ENCODE data around the gene TMEM131L. TPM values are rescaled to one million over a fixed set of nuclear protein-coding genes. Genes with fewer than 3 reads are reported as not detected.

TMEM131L gene
- polyA plus RNA-seq, 1 experiment: 6.0 TPM

GRCh38 chr4:153573881-153574802 lies 108.0 kb downstream of the TMEM131L start:
- H3K27me3 ChIP-seq (ENCODE audit: control insufficient read depth, insufficient read depth, low read length): no peaks in the 10 kb centered on the region
- H3K36me3 ChIP-seq (ENCODE audit: control insufficient read depth, insufficient read depth, low read length): no peaks in the 10 kb centered on the region
- no peak overlapping the region for H3K4me3 ChIP-seq (ENCODE audit: low read depth, low read length)
- POLR2A ChIA-PET: interaction anchor here (0.5 to 0.9 kb wide), 3 partner anchors 43 to 229 kb away, joined by 3 read pairs; no protein-coding TSS in a partner anchor
- TF ChIP-seq, protein P1, sequence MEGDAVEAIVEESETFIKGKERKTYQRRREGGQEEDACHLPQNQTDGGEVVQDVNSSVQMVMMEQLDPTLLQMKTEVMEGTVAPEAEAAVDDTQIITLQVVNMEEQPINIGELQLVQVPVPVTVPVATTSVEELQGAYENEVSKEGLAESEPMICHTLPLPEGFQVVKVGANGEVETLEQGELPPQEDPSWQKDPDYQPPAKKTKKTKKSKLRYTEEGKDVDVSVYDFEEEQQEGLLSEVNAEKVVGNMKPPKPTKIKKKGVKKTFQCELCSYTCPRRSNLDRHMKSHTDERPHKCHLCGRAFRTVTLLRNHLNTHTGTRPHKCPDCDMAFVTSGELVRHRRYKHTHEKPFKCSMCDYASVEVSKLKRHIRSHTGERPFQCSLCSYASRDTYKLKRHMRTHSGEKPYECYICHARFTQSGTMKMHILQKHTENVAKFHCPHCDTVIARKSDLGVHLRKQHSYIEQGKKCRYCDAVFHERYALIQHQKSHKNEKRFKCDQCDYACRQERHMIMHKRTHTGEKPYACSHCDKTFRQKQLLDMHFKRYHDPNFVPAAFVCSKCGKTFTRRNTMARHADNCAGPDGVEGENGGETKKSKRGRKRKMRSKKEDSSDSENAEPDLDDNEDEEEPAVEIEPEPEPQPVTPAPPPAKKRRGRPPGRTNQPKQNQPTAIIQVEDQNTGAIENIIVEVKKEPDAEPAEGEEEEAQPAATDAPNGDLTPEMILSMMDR (IDR thresholded peaks at IDR 0.05; ENCODE audit: insufficient read depth, low read depth, low read length): peak; percentile 74
- CTCF ChIA-PET: interaction anchor here (0.5 to 6.2 kb wide), 22 partner anchors 10 to 683 kb away, joined by 3 to 93 read pairs (median 4); partner anchors contain the start of genes MND1 and TMEM131L
- DNase-seq (ENCODE audit: low read depth): peak; percentile 30

DNA sequence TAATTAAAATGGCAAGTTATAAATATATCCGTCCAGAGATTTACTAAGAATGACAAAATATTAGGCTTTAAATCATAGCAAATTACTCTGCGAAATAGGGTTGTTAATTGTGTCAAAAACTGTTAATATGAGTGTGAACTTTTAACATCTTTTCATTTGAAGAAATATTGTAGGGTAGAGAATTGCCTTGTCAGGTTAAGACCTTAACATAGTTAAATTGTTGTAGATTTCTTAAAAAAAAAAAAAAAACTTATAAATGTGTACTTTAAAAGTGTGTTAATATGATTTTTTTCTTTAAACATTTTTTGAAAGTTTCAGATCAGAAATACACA lies 110.2 kb downstream of the TMEM131L start:
- H3K27me3 ChIP-seq (ENCODE audit: control insufficient read depth, insufficient read depth, low read length): no peaks in the 10 kb centered on the region
- POLR2A ChIA-PET: no interaction called here

DNA sequence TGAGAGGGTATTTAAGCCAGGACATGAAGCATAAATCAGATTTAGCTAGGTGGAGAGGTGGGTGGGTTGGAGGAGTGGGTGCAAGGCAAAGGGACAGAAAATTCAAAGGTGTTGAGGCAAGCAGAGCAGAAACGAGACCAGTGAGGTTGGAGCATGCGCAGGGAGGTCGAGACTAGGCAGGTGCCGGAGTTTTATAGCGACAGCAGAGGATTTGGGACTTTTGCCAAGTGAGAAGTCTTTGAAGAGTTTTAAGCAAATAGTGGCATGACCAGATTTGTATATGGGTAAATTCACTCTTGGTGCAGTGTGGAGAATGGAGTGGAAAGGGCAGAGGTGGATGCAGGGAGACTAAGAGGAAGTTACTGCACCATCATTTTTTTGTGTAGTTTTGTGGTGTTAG lies 110.9 kb downstream of the TMEM131L start:
- Histone ChIP-seq H3K36me3 (ENCODE audit: control insufficient read depth, insufficient read depth, low read length) (no peaks in the 10 kb centered on the region), H3K27me3 (ENCODE audit: control insufficient read depth, insufficient read depth, low read length) (no peaks in the 10 kb centered on the region), H3K4me3 (ENCODE audit: low read depth, low read length) (no peak overlapping the region)
- DNase-seq (ENCODE audit: low read depth): no peak
- TF ChIP-seq, protein P1 (IDR thresholded peaks at IDR 0.05; ENCODE audit: insufficient read depth, low read depth, low read length): no peak
- ChIA-PET POLR2A (no interaction called here), CTCF (interaction anchor here (0.6 to 1.3 kb wide), 9 partner anchors 22 to 434 kb away, joined by 3 to 7 read pairs (median 4); partner anchors contain the start of gene MND1)

More for the DNA sequence above, 110.2 kb downstream of the TMEM131L start:
- no peak overlapping the region for H3K4me3 ChIP-seq (ENCODE audit: low read depth, low read length)
- DNase-seq (ENCODE audit: low read depth): no peak
- TF ChIP-seq, protein P1 (IDR thresholded peaks at IDR 0.05; ENCODE audit: insufficient read depth, low read depth, low read length): no peak
- no peaks in the 10 kb centered on the region for H3K36me3 ChIP-seq (ENCODE audit: control insufficient read depth, insufficient read depth, low read length)
- CTCF ChIA-PET: interaction anchor here (0.6 to 1.3 kb wide), 6 partner anchors 20 to 434 kb away, joined by 3 to 7 read pairs (median 6); no protein-coding TSS in a partner anchor

DNA sequence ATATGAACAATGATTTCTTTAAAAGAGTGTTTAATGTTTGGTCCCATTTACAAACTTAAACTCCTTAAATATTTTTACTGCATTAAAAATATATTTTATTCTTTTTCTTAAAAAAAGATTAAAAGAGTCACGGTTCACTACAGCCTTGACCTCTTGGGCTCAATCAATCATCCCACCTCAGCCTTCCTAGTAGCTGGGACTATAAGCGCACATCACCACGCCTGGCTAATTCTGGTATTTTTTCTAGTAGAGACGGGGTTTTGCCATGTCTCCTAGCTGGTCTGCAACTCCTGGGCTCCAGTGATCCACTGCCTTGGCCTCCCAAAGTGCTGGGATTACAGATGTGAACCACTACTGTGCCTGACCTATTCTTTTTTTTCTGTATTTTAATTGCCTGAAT lies 113.2 kb downstream of the TMEM131L start:
- ChIA-PET CTCF (no interaction called here), POLR2A (no interaction called here)
- Histone ChIP-seq H3K27me3 (ENCODE audit: control insufficient read depth, insufficient read depth, low read length) (no peaks in the 10 kb centered on the region), H3K36me3 (ENCODE audit: control insufficient read depth, insufficient read depth, low read length) (no peaks in the 10 kb centered on the region), H3K4me3 (ENCODE audit: low read depth, low read length) (no peak overlapping the region)
- no peak for DNase-seq (ENCODE audit: low read depth)
- TF ChIP-seq, protein P1 (IDR thresholded peaks at IDR 0.05; ENCODE audit: insufficient read depth, low read depth, low read length): no peak

DNA sequence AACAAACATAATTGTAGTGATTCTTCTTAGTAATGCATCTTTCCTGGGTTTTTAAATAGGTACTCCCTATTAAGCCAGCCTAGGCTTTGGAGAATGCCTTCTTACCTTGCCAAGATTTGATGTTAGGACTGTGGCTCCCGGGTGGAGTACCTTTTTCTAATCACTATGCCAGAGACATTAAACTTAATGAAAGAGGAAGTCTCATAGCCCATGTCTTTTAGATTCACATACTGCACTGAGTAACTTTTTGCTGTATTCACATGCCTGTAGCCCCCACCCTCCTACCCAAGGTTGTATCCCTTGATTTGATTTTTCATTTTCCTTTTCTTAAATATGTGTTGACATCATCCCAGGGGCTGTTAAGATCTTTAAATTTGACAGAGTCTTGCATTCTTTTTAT lies 113.7 kb downstream of the TMEM131L start:
- Histone ChIP-seq H3K36me3 (ENCODE audit: control insufficient read depth, insufficient read depth, low read length) (no peaks in the 10 kb centered on the region), H3K4me3 (ENCODE audit: low read depth, low read length) (no peak overlapping the region), H3K27me3 (ENCODE audit: control insufficient read depth, insufficient read depth, low read length) (no peaks in the 10 kb centered on the region)
- TF ChIP-seq, protein P1 (IDR thresholded peaks at IDR 0.05; ENCODE audit: insufficient read depth, low read depth, low read length): no peak
- ChIA-PET POLR2A (no interaction called here), CTCF (no interaction called here)
- DNase-seq (ENCODE audit: low read depth): no peak
